Thyroid gland (tissue), 4 donors: Measurements from ENCODE around the gene C11orf52.

ENCODE experiments used
- POLR2A ChIP-seq, 2 donors: fragments of 450-650 bp; IDR thresholded peaks; one replicate each; pipeline ENCODE4 v1.6.1; 2017; ENCODE audit warnings: antibody characterized with exemption in 2 of 2, mild to moderate bottlenecking in 2 of 2, moderate library complexity in 1 of 2
- TF ChIP-seq, protein P1 (sequence below), 6 experiments: fragments of 200-600 bp in 3 of 6; fragments of 450-650 bp in 3 of 6; sonication (generic) in 3 of 6; IDR thresholded peaks; one replicate each; pipeline ENCODE4 v1.5.1; 2016 to 2019; ENCODE audit warnings: antibody characterized with exemption in 6 of 6, mild to moderate bottlenecking in 2 of 6, inconsistent platforms in 1 of 6, moderate library complexity in 1 of 6

DNA sequence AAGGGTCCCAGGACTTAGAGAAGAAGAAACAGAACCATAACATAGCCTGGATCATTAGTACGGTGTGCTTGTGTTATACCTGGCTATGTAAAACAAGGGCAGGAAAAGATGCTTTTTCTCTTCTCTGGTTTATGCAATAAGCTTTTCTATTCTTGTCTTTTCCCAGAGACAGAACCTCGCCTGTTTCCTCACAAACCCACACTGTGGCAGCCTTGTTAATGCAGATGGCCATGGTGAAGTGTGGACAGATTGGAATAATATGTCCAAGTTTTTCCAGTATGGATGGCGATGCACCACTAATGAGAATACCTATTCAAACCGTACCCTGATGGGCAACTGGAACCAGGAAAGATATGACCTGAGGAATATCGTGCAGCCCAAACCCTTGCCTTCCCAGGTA is 36.5 kb upstream of the C11orf52 start:
- TF ChIP-seq, protein P1, sequence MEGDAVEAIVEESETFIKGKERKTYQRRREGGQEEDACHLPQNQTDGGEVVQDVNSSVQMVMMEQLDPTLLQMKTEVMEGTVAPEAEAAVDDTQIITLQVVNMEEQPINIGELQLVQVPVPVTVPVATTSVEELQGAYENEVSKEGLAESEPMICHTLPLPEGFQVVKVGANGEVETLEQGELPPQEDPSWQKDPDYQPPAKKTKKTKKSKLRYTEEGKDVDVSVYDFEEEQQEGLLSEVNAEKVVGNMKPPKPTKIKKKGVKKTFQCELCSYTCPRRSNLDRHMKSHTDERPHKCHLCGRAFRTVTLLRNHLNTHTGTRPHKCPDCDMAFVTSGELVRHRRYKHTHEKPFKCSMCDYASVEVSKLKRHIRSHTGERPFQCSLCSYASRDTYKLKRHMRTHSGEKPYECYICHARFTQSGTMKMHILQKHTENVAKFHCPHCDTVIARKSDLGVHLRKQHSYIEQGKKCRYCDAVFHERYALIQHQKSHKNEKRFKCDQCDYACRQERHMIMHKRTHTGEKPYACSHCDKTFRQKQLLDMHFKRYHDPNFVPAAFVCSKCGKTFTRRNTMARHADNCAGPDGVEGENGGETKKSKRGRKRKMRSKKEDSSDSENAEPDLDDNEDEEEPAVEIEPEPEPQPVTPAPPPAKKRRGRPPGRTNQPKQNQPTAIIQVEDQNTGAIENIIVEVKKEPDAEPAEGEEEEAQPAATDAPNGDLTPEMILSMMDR (IDR thresholded peaks at IDR 0.05), result no peak
- no peak for TF ChIP-seq POLR2A (IDR thresholded peaks at IDR 0.05)
